Measurements from ENCODE around the gene RREB1. TPM values are rescaled to one million over a fixed set of nuclear protein-coding genes. Genes with fewer than 3 reads are reported as not detected.

Gene RREB1
- total RNA-seq, 1 experiment from 2014 or later, result 35.8 TPM

DNA sequence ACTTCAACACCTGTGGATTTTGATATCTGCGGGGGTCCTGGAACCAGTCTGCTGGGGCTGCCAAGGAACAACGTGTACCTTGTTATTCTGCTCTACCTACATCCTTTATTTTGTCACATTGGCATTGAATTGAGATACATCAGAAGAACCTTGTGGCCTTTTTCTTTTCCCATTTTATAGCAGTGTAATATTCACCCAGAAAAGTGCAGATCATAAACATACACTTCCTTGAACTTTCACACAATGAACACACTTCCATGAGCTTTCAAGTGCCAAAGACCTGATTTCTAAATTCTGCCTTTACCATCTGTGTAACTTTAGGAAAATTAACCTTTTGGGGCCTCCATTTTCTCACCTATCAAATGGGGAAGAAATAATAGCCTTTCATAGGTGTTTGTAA, 29.9 kb upstream of the RREB1 start:
- Histone ChIP-seq H3K4me1 (ENCODE audit: insufficient read depth, low read length) (no peaks in the 10 kb centered on the region), H3K9ac (ENCODE audit: extremely low read depth, insufficient read length, low read length) (no peak overlapping the region), H2BK12ac (ENCODE audit: insufficient read length, low read depth, low read length) (no peak overlapping the region), H3K79me1 (ENCODE audit: insufficient read depth, low read depth, low read length, poor library complexity, severe bottlenecking) (no peaks in the 10 kb centered on the region), H3T11ph (ENCODE audit: low read length) (no peak overlapping the region), H2BK120ac (ENCODE audit: low read depth, low read length, poor library complexity, severe bottlenecking) (no peak overlapping the region), H3K18ac (ENCODE audit: insufficient read length, low read depth, low read length) (no peak overlapping the region), H3K79me2 (ENCODE audit: insufficient read depth, low read length) (no peaks in the 10 kb centered on the region), H3K27ac (ENCODE audit: insufficient read length, low read depth, low read length) (no peak overlapping the region), H2BK20ac (ENCODE audit: low read depth, low read length, poor library complexity, severe bottlenecking) (no peak overlapping the region), H3K4ac (ENCODE audit: low read depth, low read length) (no peak overlapping the region), H2AFZ (ENCODE audit: low read length) (no peak overlapping the region), H3K56ac (ENCODE audit: insufficient read length, low read depth, low read length) (no peak overlapping the region), H2BK5ac (ENCODE audit: insufficient read length, low read length) (no peak overlapping the region), H2AK5ac (ENCODE audit: insufficient read length, low read length) (no peak overlapping the region), H4K20me1 (ENCODE audit: control insufficient read depth, insufficient read depth, insufficient read length) (no peaks in the 10 kb centered on the region), H4K8ac (replicated peaks; ENCODE audit: insufficient read length, low read depth, low read length) (no peak overlapping the region), H3K4me2 (ENCODE audit: insufficient read depth, insufficient read length, low read length) (no peak overlapping the region), H4K5ac (ENCODE audit: insufficient read length, low read depth, low read length) (no peak overlapping the region), H3K27me3 (ENCODE audit: insufficient read depth, low read length) (no peaks in the 10 kb centered on the region), H3K23ac (ENCODE audit: insufficient read length, low read depth, low read length) (no peak overlapping the region), H3K14ac (ENCODE audit: insufficient read depth, low read length) (no peak overlapping the region), H3K23me2 (ENCODE audit: insufficient read length, low read depth, low read length, poor library complexity, severe bottlenecking) (no peaks in the 10 kb centered on the region), H2BK15ac (ENCODE audit: low read depth, low read length) (no peak overlapping the region), H3K9me3 (ENCODE audit: control insufficient read depth, low read depth, low read length) (no peaks in the 10 kb centered on the region), H4K91ac (ENCODE audit: insufficient read length, low read depth, low read length) (no peak overlapping the region)
- Mint-ChIP-seq H3K4me1 (no peaks in the 10 kb centered on the region), H3K27me3 (ENCODE audit: low read depth) (peaks cover 1% of the 10 kb centered on the region; the same call in 1 of the 2 replicates), H3K36me3 (ENCODE audit: insufficient read depth in 1 of 3, low read depth in 3 of 3) (no peaks in the 10 kb centered on the region), H3K4me3 (no peak overlapping the region), H3K27ac (no peak overlapping the region), H3K9me3 (no peaks in the 10 kb centered on the region)
- no CpG with 5 or more reads among the region's 2 CpGs for WGBS (ENCODE audit: extremely low coverage, insufficient read length, low lambda C conversion rate)
- DNase-seq, result no peak
- TF ChIP-seq, protein P1, sequence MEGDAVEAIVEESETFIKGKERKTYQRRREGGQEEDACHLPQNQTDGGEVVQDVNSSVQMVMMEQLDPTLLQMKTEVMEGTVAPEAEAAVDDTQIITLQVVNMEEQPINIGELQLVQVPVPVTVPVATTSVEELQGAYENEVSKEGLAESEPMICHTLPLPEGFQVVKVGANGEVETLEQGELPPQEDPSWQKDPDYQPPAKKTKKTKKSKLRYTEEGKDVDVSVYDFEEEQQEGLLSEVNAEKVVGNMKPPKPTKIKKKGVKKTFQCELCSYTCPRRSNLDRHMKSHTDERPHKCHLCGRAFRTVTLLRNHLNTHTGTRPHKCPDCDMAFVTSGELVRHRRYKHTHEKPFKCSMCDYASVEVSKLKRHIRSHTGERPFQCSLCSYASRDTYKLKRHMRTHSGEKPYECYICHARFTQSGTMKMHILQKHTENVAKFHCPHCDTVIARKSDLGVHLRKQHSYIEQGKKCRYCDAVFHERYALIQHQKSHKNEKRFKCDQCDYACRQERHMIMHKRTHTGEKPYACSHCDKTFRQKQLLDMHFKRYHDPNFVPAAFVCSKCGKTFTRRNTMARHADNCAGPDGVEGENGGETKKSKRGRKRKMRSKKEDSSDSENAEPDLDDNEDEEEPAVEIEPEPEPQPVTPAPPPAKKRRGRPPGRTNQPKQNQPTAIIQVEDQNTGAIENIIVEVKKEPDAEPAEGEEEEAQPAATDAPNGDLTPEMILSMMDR (conservative IDR thresholded peaks at IDR 0.05), result no peak

Data from H9 (cell line).